Fibroblast of the aortic adventitia (primary cell): ENCODE data around the gene EEFSEC. TPM values are rescaled to one million over a fixed set of nuclear protein-coding genes. Genes with fewer than 3 reads are reported as not detected.

Experiments
- DNase-seq: peaks from one replicate; pipeline ENCODE4 v3.0.0-alpha.2; 2010; ENCODE audit warnings: low read depth
- H3K4me3 ChIP-seq: 2 replicates; pipeline ENCODE4 v1.5.1; 2011; ENCODE audit warnings: low read depth, mild to moderate bottlenecking, control low read depth, low read length, moderate library complexity
- CTCF ChIP-seq: IDR thresholded peaks from 2 replicates; pipeline ENCODE4 v1.5.1; 2011; ENCODE audit warnings: mild to moderate bottlenecking, low read length, control low read depth, inconsistent platforms; ENCODE audit not compliant: insufficient read depth
- small RNA-seq: library from RNA; depleted of rRNA; stranded (forward); fragments of <200 nt; gene quantifications from one replicate; pipeline ENCODE3, GENCODE V24; 2012
- total RNA-seq: library from RNA; depleted of rRNA; stranded (reverse); fragments of >200 nt; gene quantifications from 2 replicates; pipeline ENCODE4 v1.2.3, GENCODE V29; 2012; ENCODE audit warnings: low replicate concordance

Gene EEFSEC
- total RNA-seq, 1 donor = 8.1 TPM

GRCh38 chr3:128454310-128454618, 301.0 kb downstream of the EEFSEC start:
- no peak overlapping the region for H3K4me3 ChIP-seq
- TF ChIP-seq CTCF = no peak
- DNase-seq = no peak

GRCh38 chr3:128455116-128455515, 301.8 kb downstream of the EEFSEC start:
- no peak for DNase-seq
- no peak overlapping the region for H3K4me3 ChIP-seq
- TF ChIP-seq CTCF = no peak

- no peak for DNase-seq
- no peak overlapping the region for H3K4me3 ChIP-seq
- TF ChIP-seq CTCF = no peak
Observed at GRCh38 chr3:128455786-128456748, 302.8 kb downstream of the EEFSEC start.

GRCh38 chr3:128456776-128457715, 303.8 kb downstream of the EEFSEC start:
- DNase-seq = no peak
- no peak overlapping the region for H3K4me3 ChIP-seq
- no peak for TF ChIP-seq CTCF

- DNase-seq = no peak
- H3K4me3 ChIP-seq = no peak overlapping the region
- TF ChIP-seq CTCF = no peak
Observed at GRCh38 chr3:128457937-128458336, 304.7 kb downstream of the EEFSEC start.

Small RNA genes lying within 50 kb of the gene (small RNA-seq; reads per million reads assigned to genes)
- gene RNU6-823P = not detected

Other genes with a start within 250 kb of the EEFSEC start
- under 0.01 TPM in 1 of 2 replicates, not detected in the other for gene KBTBD12, start 238.2 kb upstream of the EEFSEC start, total RNA-seq
- 120 and 406 TPM in 2 replicates for gene SEC61A1, start 101.0 kb upstream of the EEFSEC start, total RNA-seq
- 47.8 and 50.6 TPM in 2 replicates for gene RUVBL1, start 29.7 kb upstream of the EEFSEC start, total RNA-seq